Measurements from ENCODE around the gene PEX10.

PEX10 gene

GRCh38 chr1:2375246-2375922, 37.0 kb downstream of the PEX10 start:
- DNase-seq (ENCODE audit: low read depth in 2 of 2), result no peak

GRCh38 chr1:2374252-2375155, 37.9 kb downstream of the PEX10 start:
- no peak for DNase-seq (ENCODE audit: low read depth in 2 of 2)

GRCh38 chr1:2373551-2374251, 38.7 kb downstream of the PEX10 start:
- DNase-seq (ENCODE audit: low read depth in 2 of 2), result no peak

GRCh38 chr1:2372551-2373490, 39.5 kb downstream of the PEX10 start:
- no peak for DNase-seq (ENCODE audit: low read depth in 2 of 2)

GRCh38 chr1:2368053-2368744, 44.2 kb downstream of the PEX10 start:
- DNase-seq (ENCODE audit: low read depth in 2 of 2), result no peak

- no peak for DNase-seq (ENCODE audit: low read depth in 2 of 2)
These were observed 48.4 kb downstream of the PEX10 start for GRCh38 chr1:2363847-2364513.

- DNase-seq (ENCODE audit: low read depth in 2 of 2), result no peak
These were observed 51.6 kb downstream of the PEX10 start for GRCh38 chr1:2360588-2361364.

- DNase-seq (ENCODE audit: low read depth in 2 of 2), result no peak
These were observed 53.4 kb downstream of the PEX10 start for GRCh38 chr1:2358651-2359640.

- no peak for DNase-seq (ENCODE audit: low read depth in 2 of 2)
These were observed 54.3 kb downstream of the PEX10 start for GRCh38 chr1:2358072-2358471.

- DNase-seq (ENCODE audit: low read depth in 2 of 2), result no peak
These were observed 55.2 kb downstream of the PEX10 start for GRCh38 chr1:2356911-2357845.

- DNase-seq (ENCODE audit: low read depth in 2 of 2), result no peak
These were observed 56.0 kb downstream of the PEX10 start for GRCh38 chr1:2356401-2356800.

GRCh38 chr1:2355373-2356261, 56.7 kb downstream of the PEX10 start:
- no peak for DNase-seq (ENCODE audit: low read depth in 2 of 2)

- no peak for DNase-seq (ENCODE audit: low read depth in 2 of 2)
These were observed 57.6 kb downstream of the PEX10 start for GRCh38 chr1:2354511-2355372.

All from stimulated activated CD8-positive, alpha-beta memory T cell treated with anti-CD3 and anti-CD28 coated beads, Interleukin-2, amount 100 ng/mL, for 1 hour (primary cell).